AG08396 (cell line): ENCODE measurements around the gene TIMM13.
"Not testable (repeated sequence)": the region's sequence is repeated elsewhere in the genome, so short reads cannot be mapped to it uniquely, and the experiment has no call there.

ENCODE experiments used
- DNase-seq: peaks from one replicate; pipeline ENCODE4 v3.0.0; 2012; ENCODE audit warnings: low spot score, mixed read lengths

Gene TIMM13

GRCh38 chr19:2415281-2415972 lies 12.0 kb downstream of the TIMM13 start:
- DNase-seq: no peak

- DNase-seq: no peak
Measured at GRCh38 chr19:2413629-2414028, 13.8 kb downstream of the TIMM13 start.

- DNase-seq: no peak
Measured at GRCh38 chr19:2413159-2413558, 14.2 kb downstream of the TIMM13 start.

GRCh38 chr19:2412449-2412848 lies 14.9 kb downstream of the TIMM13 start:
- no peak for DNase-seq

- DNase-seq: no peak
Measured at GRCh38 chr19:2411709-2412108, 15.7 kb downstream of the TIMM13 start.

- DNase-seq: no peak
Measured at GRCh38 chr19:2410023-2410422, 17.4 kb downstream of the TIMM13 start.

GRCh38 chr19:2409352-2409912 lies 18.0 kb downstream of the TIMM13 start:
- no peak for DNase-seq

- DNase-seq: no peak
Measured at GRCh38 chr19:2408247-2408646, 19.1 kb downstream of the TIMM13 start.

GRCh38 chr19:2399582-2399981 lies 27.8 kb downstream of the TIMM13 start:
- no peak for DNase-seq

GRCh38 chr19:2398735-2399305 lies 28.6 kb downstream of the TIMM13 start:
- no peak for DNase-seq

GRCh38 chr19:2397173-2397572 lies 30.2 kb downstream of the TIMM13 start:
- DNase-seq: not testable (repeated sequence)

GRCh38 chr19:2395293-2395829 lies 32.0 kb downstream of the TIMM13 start:
- DNase-seq: not testable (repeated sequence)

- DNase-seq: no peak
Measured at GRCh38 chr19:2394442-2395292, 32.7 kb downstream of the TIMM13 start.

GRCh38 chr19:2394054-2394441 lies 33.3 kb downstream of the TIMM13 start:
- DNase-seq: no peak

- not testable (repeated sequence) for DNase-seq
Measured at GRCh38 chr19:2392899-2393298, 34.5 kb downstream of the TIMM13 start.

- DNase-seq: no peak
Measured at GRCh38 chr19:2392366-2392765, 35.0 kb downstream of the TIMM13 start.

GRCh38 chr19:2391118-2391725 lies 36.2 kb downstream of the TIMM13 start:
- peak; percentile 78 for DNase-seq

GRCh38 chr19:2389594-2389993 lies 37.8 kb downstream of the TIMM13 start:
- no peak for DNase-seq

- DNase-seq: no peak
Measured at GRCh38 chr19:2387367-2388288, 39.8 kb downstream of the TIMM13 start.

- peak; percentile 84 for DNase-seq
Measured at GRCh38 chr19:2385053-2385721, 42.2 kb downstream of the TIMM13 start.
